ENCODE results near the gene NRF1.

GRCh38 chr7:129667551-129667950 is 56.0 kb downstream of the NRF1 start:
- TF ChIP-seq CTCF (IDR thresholded peaks at IDR 0.05; ENCODE audit: low read length) (no peak), EZH2 (optimal IDR thresholded peaks at IDR 0.05; ENCODE audit: low read depth, low read length) (no peak)
